Suprapubic skin (tissue), 4 donors: ENCODE data around the gene CUEDC1.

ENCODE experiments used
- CTCF ChIP-seq, 2 donors: fragments of 200-600 bp in 1 of 2; fragments of 450-650 bp in 1 of 2; sonication (generic) in 1 of 2; IDR thresholded peaks; one replicate each; pipeline ENCODE4 v1.5.1; 2016 to 2019; ENCODE audit warnings: antibody characterized with exemption in 2 of 2, mild to moderate bottlenecking in 1 of 2, moderate library complexity in 1 of 2
- EP300 ChIP-seq: sonication (generic); formaldehyde crosslinking; IDR thresholded peaks from one replicate; pipeline ENCODE4 v1.6.1; 2017; ENCODE audit warnings: antibody characterized with exemption
- POLR2A ChIP-seq, 2 donors: fragments of 450-650 bp; IDR thresholded peaks; one replicate each; pipeline ENCODE4 v1.6.1; 2017; ENCODE audit warnings: antibody characterized with exemption in 2 of 2, mild to moderate bottlenecking in 2 of 2, moderate library complexity in 2 of 2
- POLR2AphosphoS5 ChIP-seq, 3 donors: sonication (generic); formaldehyde crosslinking; IDR thresholded peaks; one replicate each; pipeline ENCODE4 v1.6.1; 2017; ENCODE audit warnings: antibody characterized with exemption in 3 of 3

- TF ChIP-seq CTCF (IDR thresholded peaks at IDR 0.05) (no peak), POLR2A (IDR thresholded peaks at IDR 0.05) (no peak), POLR2AphosphoS5 (IDR thresholded peaks at IDR 0.05) (no peak), EP300 (no peak)
Observed at GRCh38 chr17:57918017-57918895, 37.0 kb downstream of the CUEDC1 start.
